T47D (cell line): ENCODE measurements around the gene FSTL4.

Experiments
- DNase-seq, 2 experiments: peaks; one replicate each; pipeline versions ENCODE4 v3.0.0 to v3.0.0-alpha.2; 2011 to 2012; ENCODE audit warnings: low read depth in 1 of 2, low spot score in 1 of 2
- JUND ChIP-seq: IDR thresholded peaks from 2 replicates; pipeline ENCODE4 v1.6.1; 2012; ENCODE audit warnings: low read depth
- in situ Hi-C: cut with HindIII; loops from 2 replicates; pipeline ENCODE4 v1.10.0; 2016; ENCODE audit warnings: low sequenced_read_pairs, low pct_unique_long_range_greater_than_20kb

The FSTL4 gene

GRCh38 chr5:133425764-133426163, 186.6 kb downstream of the FSTL4 start:
- in situ Hi-C loops, result no loop called here
- DNase-seq, result no peak
- TF ChIP-seq JUND, result no peak

- in situ Hi-C loops, result no loop called here
- TF ChIP-seq JUND, result no peak
- DNase-seq, result no peak
Measured at GRCh38 chr5:133425222-133425621, 187.1 kb downstream of the FSTL4 start.

- peak; percentile 56 to 60 for DNase-seq
- in situ Hi-C loops, result no loop called here
- no peak for TF ChIP-seq JUND
Measured at GRCh38 chr5:133423618-133424282, 188.6 kb downstream of the FSTL4 start.

GRCh38 chr5:133423011-133423617, 189.2 kb downstream of the FSTL4 start:
- in situ Hi-C loops, result no loop called here
- DNase-seq, result no peak
- TF ChIP-seq JUND, result no peak

GRCh38 chr5:133421806-133422205, 190.5 kb downstream of the FSTL4 start:
- in situ Hi-C loops, result no loop called here
- no peak for TF ChIP-seq JUND
- DNase-seq, result no peak

- DNase-seq, result peak in 1 of 2 experiments; percentile 60
- in situ Hi-C loops, result no loop called here
- TF ChIP-seq JUND, result no peak
Measured at GRCh38 chr5:133421394-133421793, 190.9 kb downstream of the FSTL4 start.

GRCh38 chr5:133420440-133421301, 191.7 kb downstream of the FSTL4 start:
- no peak for DNase-seq
- TF ChIP-seq JUND, result no peak
- in situ Hi-C loops, result no loop called here

GRCh38 chr5:133415906-133416305, 196.4 kb downstream of the FSTL4 start:
- in situ Hi-C loops, result no loop called here

GRCh38 chr5:133415506-133415905, 196.8 kb downstream of the FSTL4 start:
- in situ Hi-C loops, result no loop called here
- DNase-seq, result no peak

More at GRCh38 chr5:133415906-133416305, 196.4 kb downstream of the FSTL4 start:
- DNase-seq, result no peak
- no peak for TF ChIP-seq JUND

GRCh38 chr5:133412661-133413060, 199.7 kb downstream of the FSTL4 start:
- in situ Hi-C loops, result no loop called here
- no peak for DNase-seq
- no peak for TF ChIP-seq JUND

More at GRCh38 chr5:133415506-133415905, 196.8 kb downstream of the FSTL4 start:
- no peak for TF ChIP-seq JUND

GRCh38 chr5:133410335-133410828, 202.0 kb downstream of the FSTL4 start:
- no peak for DNase-seq
- no peak for TF ChIP-seq JUND
- in situ Hi-C loops, result no loop called here

- TF ChIP-seq JUND, result no peak
- DNase-seq, result no peak
- in situ Hi-C loops, result no loop called here
Measured at GRCh38 chr5:133409210-133409674, 203.1 kb downstream of the FSTL4 start.

GRCh38 chr5:133408322-133408721, 204.0 kb downstream of the FSTL4 start:
- no peak for TF ChIP-seq JUND
- in situ Hi-C loops, result no loop called here
- DNase-seq, result no peak
